Esophagus (tissue), 2 donors: ENCODE measurements around the gene MTCL3.

ENCODE experiments used
- H3K27ac ChIP-seq, 2 donors: one replicate each; pipeline ENCODE4 v1.5.1; 2013; ENCODE audit warnings: low read depth in 2 of 2, mild to moderate bottlenecking in 2 of 2, inconsistent platforms in 1 of 2, low read length in 1 of 2, moderate library complexity in 1 of 2
- H3K27me3 ChIP-seq, 2 donors: one replicate each; pipeline ENCODE4 v1.6.1; 2013; ENCODE audit warnings: low read length in 2 of 2, control low read depth in 1 of 2, mild to moderate bottlenecking in 1 of 2; ENCODE audit not compliant: insufficient read depth in 2 of 2, control insufficient read depth in 1 of 2
- H3K36me3 ChIP-seq, 2 donors: one replicate each; pipeline ENCODE4 v1.6.1; 2013; ENCODE audit warnings: low read length in 1 of 2; ENCODE audit not compliant: control insufficient read depth in 2 of 2, insufficient read depth in 2 of 2
- H3K4me1 ChIP-seq, 2 donors: one replicate each; pipeline ENCODE4 v1.6.1; 2013; ENCODE audit warnings: low read length in 1 of 2; ENCODE audit not compliant: control insufficient read depth in 2 of 2, insufficient read depth in 2 of 2
- H3K4me3 ChIP-seq, 2 donors: one replicate each; pipeline ENCODE4 v1.5.1; 2013; ENCODE audit warnings: low read length in 2 of 2, mild to moderate bottlenecking in 2 of 2, low read depth in 1 of 2, moderate library complexity in 1 of 2
- H3K9me3 ChIP-seq, 2 donors: one replicate each; pipeline ENCODE4 v1.6.1; 2013; ENCODE audit warnings: mild to moderate bottlenecking in 2 of 2, low read depth in 1 of 2, low read length in 1 of 2, moderate library complexity in 1 of 2; ENCODE audit not compliant: control insufficient read depth in 2 of 2, insufficient read depth in 1 of 2
- WGBS, 2 donors: extraction: QIAGEN DNeasy Blood & Tissue Kit; methylation state at CpG; one replicate each; pipeline ENCODE4 v1.1.7; 2013; 5-methylcytosine and 5-hydroxymethylcytosine counted together
- donor health status: healthy with polysubstance abuse.
- donor health status: Bipolar disorder and iron deficiency.

Gene MTCL3

GRCh38 chr6:127516662-127517273 is 2.4 kb downstream of the MTCL3 start:
- Histone ChIP-seq H3K36me3 (no peaks in the 10 kb centered on the region), H3K4me1 (peaks cover 17 to 19% of the 10 kb centered on the region in 2 donors), H3K27me3 (peaks cover 5 to 13% of the 10 kb centered on the region in 2 donors), H3K27ac (no peak overlapping the region), H3K4me3 (peak overlapping the region in 1 of 2 donors; percentile 57), H3K9me3 (no peaks in the 10 kb centered on the region)
- WGBS, 2 donors, result 11% methylated on average over 6 of the region's 6 CpGs

- Histone ChIP-seq H3K27ac (no peak overlapping the region), H3K4me3 (peak overlapping the region; percentile 57 to 61), H3K4me1 (peaks cover 17 to 19% of the 10 kb centered on the region in 2 donors), H3K36me3 (no peaks in the 10 kb centered on the region), H3K9me3 (no peaks in the 10 kb centered on the region), H3K27me3 (peaks cover 5 to 13% of the 10 kb centered on the region in 2 donors)
- 0 to 2% methylated on average over 47 to 74 of the region's 76 CpGs for WGBS, 2 donors
Observed at GRCh38 chr6:127515794-127516661, 3.1 kb downstream of the MTCL3 start.

GRCh38 chr6:127515234-127515793 is 3.8 kb downstream of the MTCL3 start:
- Histone ChIP-seq H3K27me3 (peaks cover 5 to 13% of the 10 kb centered on the region in 2 donors), H3K36me3 (no peaks in the 10 kb centered on the region), H3K4me3 (peak overlapping the region; percentile 57 to 61), H3K9me3 (no peaks in the 10 kb centered on the region), H3K4me1 (peaks cover 17 to 19% of the 10 kb centered on the region in 2 donors), H3K27ac (no peak overlapping the region)
- WGBS, 2 donors, result 0 to 1% methylated on average over 34 to 38 of the region's 38 CpGs

- H3K4me1 ChIP-seq, result peaks cover 17 to 19% of the 10 kb centered on the region in 2 donors
- peak overlapping the region in 1 of 2 donors; percentile 30 for H3K27ac ChIP-seq
- peak overlapping the region; percentile 36 to 57 for H3K4me3 ChIP-seq
- no peaks in the 10 kb centered on the region for H3K9me3 ChIP-seq
- 3 to 4% methylated on average over 32 of the region's 32 CpGs for WGBS, 2 donors
- H3K27me3 ChIP-seq, result peaks cover 5 to 13% of the 10 kb centered on the region in 2 donors
- no peaks in the 10 kb centered on the region for H3K36me3 ChIP-seq
Observed at GRCh38 chr6:127514773-127515227, 4.3 kb downstream of the MTCL3 start.

- 20 to 35% methylated on average over 8 of the region's 8 CpGs for WGBS, 2 donors
- H3K4me1 ChIP-seq, result peaks cover 17 to 19% of the 10 kb centered on the region in 2 donors
- peaks cover 5 to 13% of the 10 kb centered on the region in 2 donors for H3K27me3 ChIP-seq
- H3K9me3 ChIP-seq, result no peaks in the 10 kb centered on the region
- H3K36me3 ChIP-seq, result no peaks in the 10 kb centered on the region
- H3K4me3 ChIP-seq, result peak overlapping the region; percentile 36 to 57
- peak overlapping the region in 1 of 2 donors; percentile 30 for H3K27ac ChIP-seq
Observed at GRCh38 chr6:127514179-127514772, 4.9 kb downstream of the MTCL3 start.

- Histone ChIP-seq H3K9me3 (no peaks in the 10 kb centered on the region), H3K4me1 (peaks cover 14 to 19% of the 10 kb centered on the region in 2 donors), H3K27ac (no peak overlapping the region), H3K27me3 (peaks cover 5 to 9% of the 10 kb centered on the region in 2 donors), H3K36me3 (no peaks in the 10 kb centered on the region), H3K4me3 (no peak overlapping the region)
Observed at GRCh38 chr6:127513425-127513824, 5.7 kb downstream of the MTCL3 start.

- Histone ChIP-seq H3K27me3 (peaks cover 0 to 4% of the 10 kb centered on the region in 2 donors), H3K36me3 (no peaks in the 10 kb centered on the region), H3K9me3 (no peaks in the 10 kb centered on the region), H3K4me1 (peaks cover 6 to 14% of the 10 kb centered on the region in 2 donors), H3K4me3 (no peak overlapping the region), H3K27ac (no peak overlapping the region)
- WGBS, 2 donors, result 87 to 95% methylated on average over 2 of the region's 2 CpGs
Observed at GRCh38 chr6:127510876-127511275, 8.3 kb downstream of the MTCL3 start.

GRCh38 chr6:127506894-127507293 is 12.2 kb downstream of the MTCL3 start:
- Histone ChIP-seq H3K27me3 (no peaks in the 10 kb centered on the region), H3K27ac (no peak overlapping the region), H3K4me1 (no peaks in the 10 kb centered on the region), H3K9me3 (no peaks in the 10 kb centered on the region), H3K36me3 (no peaks in the 10 kb centered on the region), H3K4me3 (no peak overlapping the region)
- WGBS, 2 donors, result 68 to 70% methylated on average over 1 of the region's 1 CpG

GRCh38 chr6:127503022-127503421 is 16.1 kb downstream of the MTCL3 start:
- WGBS, 2 donors, result 94 to 98% methylated on average over 3 of the region's 3 CpGs
- H3K27ac ChIP-seq, result no peak overlapping the region
- no peak overlapping the region for H3K4me3 ChIP-seq
- H3K36me3 ChIP-seq, result no peaks in the 10 kb centered on the region
- H3K4me1 ChIP-seq, result no peaks in the 10 kb centered on the region
- no peaks in the 10 kb centered on the region for H3K9me3 ChIP-seq
- H3K27me3 ChIP-seq, result no peaks in the 10 kb centered on the region
